Testis (tissue), 2 donors: Measurements from ENCODE around the gene TERT.
"Not testable (repeated sequence)": the region's sequence is repeated elsewhere in the genome, so short reads cannot be mapped to it uniquely, and the experiment has no call there.

Experiments used
- POLR2A ChIP-seq: fragments of 450-650 bp; IDR thresholded peaks from one replicate; pipeline ENCODE4 v1.6.1; 2017; ENCODE audit warnings: antibody characterized with exemption, mild to moderate bottlenecking, moderate library complexity
- TF ChIP-seq, protein P1 (sequence below), 3 experiments: fragments of 450-650 bp in 2 of 3; fragments of 200-600 bp in 1 of 3; sonication (generic) in 1 of 3; IDR thresholded peaks; one replicate each; pipeline ENCODE4 v1.5.1; 2016 to 2019; ENCODE audit warnings: antibody characterized with exemption in 3 of 3, mild to moderate bottlenecking in 2 of 3, moderate library complexity in 1 of 3

DNA sequence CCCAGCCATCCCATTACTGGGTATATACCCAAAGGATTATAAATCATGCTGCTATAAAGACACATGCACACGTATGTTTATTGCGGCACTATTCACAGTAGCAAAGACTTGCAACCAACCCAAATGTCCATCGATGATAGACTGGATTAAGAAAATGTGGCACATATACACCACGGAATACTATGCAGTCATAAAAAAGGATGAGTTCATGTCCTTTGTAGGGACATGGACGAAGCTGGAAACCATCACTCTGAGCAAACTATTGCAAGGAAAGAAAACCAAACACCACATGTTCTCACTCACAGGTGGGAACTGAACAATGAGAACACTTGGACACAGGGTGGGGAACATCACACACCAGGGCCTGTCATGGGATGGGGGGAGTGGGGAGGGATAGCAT lies 27.4 kb downstream of the TERT start:
- TF ChIP-seq, protein P1, sequence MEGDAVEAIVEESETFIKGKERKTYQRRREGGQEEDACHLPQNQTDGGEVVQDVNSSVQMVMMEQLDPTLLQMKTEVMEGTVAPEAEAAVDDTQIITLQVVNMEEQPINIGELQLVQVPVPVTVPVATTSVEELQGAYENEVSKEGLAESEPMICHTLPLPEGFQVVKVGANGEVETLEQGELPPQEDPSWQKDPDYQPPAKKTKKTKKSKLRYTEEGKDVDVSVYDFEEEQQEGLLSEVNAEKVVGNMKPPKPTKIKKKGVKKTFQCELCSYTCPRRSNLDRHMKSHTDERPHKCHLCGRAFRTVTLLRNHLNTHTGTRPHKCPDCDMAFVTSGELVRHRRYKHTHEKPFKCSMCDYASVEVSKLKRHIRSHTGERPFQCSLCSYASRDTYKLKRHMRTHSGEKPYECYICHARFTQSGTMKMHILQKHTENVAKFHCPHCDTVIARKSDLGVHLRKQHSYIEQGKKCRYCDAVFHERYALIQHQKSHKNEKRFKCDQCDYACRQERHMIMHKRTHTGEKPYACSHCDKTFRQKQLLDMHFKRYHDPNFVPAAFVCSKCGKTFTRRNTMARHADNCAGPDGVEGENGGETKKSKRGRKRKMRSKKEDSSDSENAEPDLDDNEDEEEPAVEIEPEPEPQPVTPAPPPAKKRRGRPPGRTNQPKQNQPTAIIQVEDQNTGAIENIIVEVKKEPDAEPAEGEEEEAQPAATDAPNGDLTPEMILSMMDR (IDR thresholded peaks at IDR 0.05), result not testable (repeated sequence)
- not testable (repeated sequence) for TF ChIP-seq POLR2A
